GM12873 (cell line): ENCODE results near the gene APOA4.

ENCODE experiments used
- TF ChIP-seq, protein P1 (sequence below): IDR thresholded peaks from 2 replicates; pipeline ENCODE4 v1.5.1; 2012; ENCODE audit warnings: low read depth, mild to moderate bottlenecking, moderate library complexity, low read length, control low read depth; ENCODE audit not compliant: insufficient read depth; ENCODE audit errors: missing control alignments

The APOA4 gene

DNA sequence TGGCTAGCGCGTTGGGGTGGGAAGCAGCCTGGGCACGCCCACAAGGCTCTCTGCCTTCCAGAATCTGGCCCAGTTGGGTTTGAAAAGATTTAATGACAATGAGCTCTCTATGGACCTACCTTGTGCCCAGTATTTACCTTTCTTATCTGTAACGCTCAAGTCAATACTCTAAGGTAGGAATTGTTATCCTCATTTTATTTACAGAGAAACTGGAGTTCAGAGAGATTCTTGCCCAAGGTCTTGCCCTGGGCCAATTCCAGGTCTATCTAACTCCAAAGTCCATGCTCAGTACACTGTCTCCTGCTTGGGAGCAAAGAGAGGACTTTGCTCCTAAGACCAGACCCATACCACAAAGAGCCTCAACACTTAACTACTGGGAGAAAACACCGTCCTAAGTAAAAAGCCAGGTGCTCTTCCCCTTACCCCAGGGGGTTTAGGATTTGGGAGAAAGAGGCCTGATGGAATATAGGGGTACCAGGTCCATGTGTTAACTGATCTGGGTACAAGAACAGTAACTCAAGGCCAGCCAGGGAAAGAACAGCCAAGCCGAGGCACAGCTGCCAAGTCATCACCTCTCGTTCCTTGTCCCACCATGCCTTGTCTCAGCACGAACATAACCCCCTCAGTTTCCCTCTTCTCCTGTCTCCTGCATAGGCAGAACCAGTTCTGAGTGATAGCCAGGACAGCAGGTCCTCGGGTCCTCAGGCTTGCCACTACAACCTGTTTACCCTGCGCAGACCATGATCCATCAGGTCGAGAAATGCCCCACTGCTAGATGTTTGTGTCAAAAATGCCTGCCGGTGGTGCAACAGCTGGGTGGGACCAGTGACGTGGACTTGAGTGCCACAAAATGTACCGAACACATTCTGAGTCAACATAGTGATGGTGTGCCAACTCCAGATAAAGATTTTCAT lies 14.6 kb downstream of the APOA4 start:
- TF ChIP-seq, protein P1, sequence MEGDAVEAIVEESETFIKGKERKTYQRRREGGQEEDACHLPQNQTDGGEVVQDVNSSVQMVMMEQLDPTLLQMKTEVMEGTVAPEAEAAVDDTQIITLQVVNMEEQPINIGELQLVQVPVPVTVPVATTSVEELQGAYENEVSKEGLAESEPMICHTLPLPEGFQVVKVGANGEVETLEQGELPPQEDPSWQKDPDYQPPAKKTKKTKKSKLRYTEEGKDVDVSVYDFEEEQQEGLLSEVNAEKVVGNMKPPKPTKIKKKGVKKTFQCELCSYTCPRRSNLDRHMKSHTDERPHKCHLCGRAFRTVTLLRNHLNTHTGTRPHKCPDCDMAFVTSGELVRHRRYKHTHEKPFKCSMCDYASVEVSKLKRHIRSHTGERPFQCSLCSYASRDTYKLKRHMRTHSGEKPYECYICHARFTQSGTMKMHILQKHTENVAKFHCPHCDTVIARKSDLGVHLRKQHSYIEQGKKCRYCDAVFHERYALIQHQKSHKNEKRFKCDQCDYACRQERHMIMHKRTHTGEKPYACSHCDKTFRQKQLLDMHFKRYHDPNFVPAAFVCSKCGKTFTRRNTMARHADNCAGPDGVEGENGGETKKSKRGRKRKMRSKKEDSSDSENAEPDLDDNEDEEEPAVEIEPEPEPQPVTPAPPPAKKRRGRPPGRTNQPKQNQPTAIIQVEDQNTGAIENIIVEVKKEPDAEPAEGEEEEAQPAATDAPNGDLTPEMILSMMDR = no peak

DNA sequence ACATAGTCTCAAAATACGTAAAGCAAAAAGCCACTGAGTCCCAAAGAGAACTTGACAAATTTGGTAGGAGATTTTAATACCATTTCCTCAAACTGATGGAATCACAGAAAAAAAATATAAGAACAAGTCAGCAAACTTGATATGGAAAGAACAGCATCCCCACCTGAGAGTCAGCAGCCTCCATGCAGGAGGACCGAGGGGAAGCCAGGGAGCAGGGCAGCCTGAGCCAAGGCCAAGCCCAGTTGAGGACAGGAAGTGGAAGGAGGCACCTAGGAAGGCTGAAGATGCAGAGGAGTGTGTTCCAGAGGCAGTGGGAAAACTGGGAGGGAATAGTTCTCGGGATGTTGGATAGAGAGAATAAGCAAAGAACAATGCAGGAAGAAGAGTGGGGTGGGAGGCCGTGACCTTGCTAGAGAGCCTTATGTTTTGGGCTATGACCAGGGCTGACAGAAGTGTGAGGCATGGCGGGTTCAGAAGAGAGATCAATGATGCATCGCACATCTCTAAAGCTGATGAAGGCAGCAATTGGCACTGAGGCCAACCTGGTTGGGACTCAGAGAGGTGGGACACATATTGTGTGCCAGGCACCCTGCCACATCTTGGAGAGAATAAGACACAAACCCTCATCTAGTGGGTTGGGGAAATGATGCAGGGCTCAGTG lies 15.4 kb downstream of the APOA4 start:
- TF ChIP-seq, protein P1 = no peak

DNA sequence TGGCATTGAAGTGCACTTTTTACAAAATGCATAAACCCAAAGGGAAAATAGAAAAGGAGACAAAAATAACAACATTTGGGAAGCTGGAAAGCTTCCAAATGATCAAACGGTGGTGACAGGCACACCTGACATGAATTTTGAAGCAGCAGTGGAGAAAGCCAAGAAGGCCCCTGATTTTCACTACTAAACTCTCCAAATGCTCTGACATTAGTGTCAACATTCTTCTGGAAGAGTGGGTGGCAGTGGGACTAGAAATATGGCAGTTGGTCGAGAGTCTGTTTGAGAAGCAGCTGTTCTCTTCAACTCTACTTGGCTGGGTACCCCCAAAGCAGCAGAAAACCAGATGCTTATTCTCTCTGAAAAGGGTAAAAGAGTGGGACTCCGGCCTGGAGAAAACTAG lies 19.1 kb downstream of the APOA4 start:
- TF ChIP-seq, protein P1 = no peak

DNA sequence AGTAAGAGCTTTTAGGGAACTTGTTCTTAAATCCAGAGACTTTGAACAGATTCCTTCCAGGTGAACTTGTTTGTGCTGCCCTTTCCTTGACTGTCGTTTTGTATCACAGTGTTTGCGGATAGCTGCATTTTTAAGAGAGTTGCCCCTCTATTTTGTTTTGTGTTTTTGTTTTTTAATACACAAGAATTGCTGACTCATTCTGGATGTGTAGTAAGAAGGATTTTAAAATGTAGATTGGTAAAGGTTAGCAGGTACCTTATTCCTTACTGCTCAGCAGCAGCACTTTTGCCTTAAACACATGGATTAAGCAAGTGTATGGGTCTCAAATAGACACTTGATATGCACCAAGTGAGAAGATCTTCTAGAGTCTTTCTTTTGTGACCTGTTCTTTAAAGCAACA lies 22.5 kb downstream of the APOA4 start:
- TF ChIP-seq, protein P1 = no peak

DNA sequence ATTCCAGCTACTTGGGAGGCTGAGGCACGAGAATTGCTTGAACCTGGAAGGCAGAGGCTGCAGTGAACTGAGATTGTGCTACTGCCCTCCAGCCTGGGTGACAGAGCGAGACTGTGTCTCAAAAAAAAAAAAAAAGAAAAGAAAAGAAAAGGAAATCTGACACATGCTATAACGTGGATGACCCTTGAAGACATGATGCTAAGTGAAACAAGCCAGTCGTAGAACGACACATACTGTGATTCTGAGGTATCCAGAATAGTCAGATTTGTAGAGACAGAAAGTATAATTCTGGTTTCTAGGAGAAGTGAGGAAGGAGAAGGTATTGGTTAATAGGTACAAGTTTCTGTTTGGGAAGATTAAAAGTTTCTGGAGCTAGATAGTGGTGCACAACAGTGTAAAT lies 24.7 kb downstream of the APOA4 start:
- TF ChIP-seq, protein P1 = no peak

DNA sequence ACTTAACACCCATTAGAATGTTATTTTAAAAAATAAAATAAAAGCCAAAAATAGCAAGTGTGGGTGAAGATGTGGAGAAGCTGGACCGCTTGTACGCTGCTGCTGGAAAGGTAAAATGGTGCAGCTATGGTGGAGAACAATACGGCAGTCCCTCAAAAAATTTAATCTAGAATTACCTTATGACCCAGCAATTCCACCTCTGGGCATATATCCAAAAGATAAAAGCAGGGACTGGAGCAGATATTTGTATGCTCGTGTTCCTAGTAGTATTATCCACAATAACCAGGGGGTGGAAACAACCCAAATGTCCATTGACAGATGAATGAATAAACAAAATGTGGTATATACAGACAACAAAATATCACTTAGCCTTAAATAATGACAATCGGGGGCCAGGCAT lies 25.3 kb downstream of the APOA4 start:
- TF ChIP-seq, protein P1 = no peak

DNA sequence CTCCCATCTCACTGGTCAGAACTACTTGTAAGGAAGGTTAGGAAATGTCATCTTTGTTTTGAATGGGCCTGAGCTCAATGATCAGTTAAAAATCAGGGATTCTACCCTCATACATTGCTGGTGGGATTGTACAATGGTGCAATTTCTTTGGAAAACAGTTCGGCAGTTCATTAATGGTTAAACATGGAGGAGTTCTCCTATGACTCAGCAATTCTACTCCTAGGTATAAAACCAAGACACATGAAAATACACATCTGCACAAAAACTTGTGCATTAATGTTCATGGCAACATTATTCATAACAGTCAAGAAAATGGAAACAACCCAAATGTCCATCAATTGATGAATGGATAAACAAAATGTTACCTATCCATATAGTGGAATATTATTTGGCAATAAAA lies 26.6 kb downstream of the APOA4 start:
- TF ChIP-seq, protein P1 = no peak
